Breast epithelium (tissue), 3 donors: ENCODE results near the gene ZBTB34.

Experiments used
- CTCF ChIP-seq, 3 donors: fragments of 450-650 bp; IDR thresholded peaks; one replicate each; pipeline ENCODE4 v1.5.1; 2016 to 2017; ENCODE audit warnings: antibody characterized with exemption in 3 of 3, mild to moderate bottlenecking in 3 of 3, moderate library complexity in 3 of 3
- POLR2A ChIP-seq: fragments of 450-650 bp; IDR thresholded peaks from one replicate; pipeline ENCODE4 v1.6.1; 2016; ENCODE audit warnings: antibody characterized with exemption, mild to moderate bottlenecking, moderate library complexity
- POLR2AphosphoS5 ChIP-seq, 3 donors: sonication (generic); formaldehyde crosslinking; IDR thresholded peaks; one replicate each; pipeline ENCODE4 v1.6.1; 2017; ENCODE audit warnings: antibody characterized with exemption in 3 of 3

GRCh38 chr9:126853667-126854066 lies 6.8 kb upstream of the ZBTB34 start:
- TF ChIP-seq POLR2A (no peak), CTCF (IDR thresholded peaks at IDR 0.05) (no peak), POLR2AphosphoS5 (IDR thresholded peaks at IDR 0.05) (no peak)
